ENCODE measurements around the gene SLAMF6.

SLAMF6 gene

GRCh38 chr1:160540859-160541233, 17.8 kb upstream of the SLAMF6 start:
- no peak for DNase-seq
- no peak for TF ChIP-seq CTCF (IDR thresholded peaks at IDR 0.05; ENCODE audit: low read depth, low read length)
- Histone ChIP-seq H3K27ac (no peak overlapping the region), H3K4me3 (ENCODE audit: low read depth, low read length) (no peak overlapping the region), H3K36me3 (no peaks in the 10 kb centered on the region), H3K9me3 (ENCODE audit: severe bottlenecking) (peaks cover 2% of the 10 kb centered on the region), H3K27me3 (ENCODE audit: insufficient read depth, low read depth, severe bottlenecking) (peaks cover 80% of the 10 kb centered on the region)

DNA sequence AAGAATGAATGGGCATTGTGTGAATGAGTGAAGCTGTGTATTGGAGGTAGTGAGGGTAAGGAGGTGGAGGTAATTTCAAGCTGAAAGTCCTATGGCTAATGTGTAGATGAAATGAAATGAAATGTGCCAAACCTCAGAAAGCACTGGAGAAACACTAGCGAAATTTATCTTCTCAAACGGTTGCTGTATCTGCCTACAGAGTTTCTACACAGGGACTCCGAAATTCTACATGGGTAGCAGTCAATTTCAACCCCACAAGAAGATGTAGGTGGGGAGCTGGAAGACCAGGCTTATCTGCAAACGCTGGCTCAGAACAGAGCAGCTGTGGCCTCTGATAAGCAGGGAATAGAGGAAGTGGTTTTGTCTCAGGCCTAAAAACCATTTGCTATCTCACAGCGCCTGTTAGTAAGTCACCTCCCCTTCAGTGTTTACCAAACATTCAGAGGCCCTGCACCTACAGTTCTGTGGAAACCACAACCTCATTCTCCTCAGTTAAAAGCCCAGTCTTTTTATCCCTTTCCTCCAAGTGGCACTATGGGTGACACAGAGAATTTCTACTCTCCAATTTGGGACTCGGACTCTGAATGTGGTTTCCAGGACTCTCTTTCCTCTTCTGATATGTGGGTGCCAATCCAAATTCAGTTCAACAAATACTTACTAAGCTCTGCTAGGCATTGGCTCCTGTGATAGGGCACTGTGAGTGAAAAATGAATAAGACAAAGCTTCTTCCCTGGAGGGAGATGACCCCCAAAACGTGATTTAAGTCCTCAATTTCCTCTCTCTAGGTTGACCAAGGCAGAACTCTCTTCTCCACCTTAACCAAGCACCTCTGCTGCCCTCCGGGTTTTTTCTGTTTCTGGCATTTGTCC, 17.2 kb upstream of the SLAMF6 start:
- Histone ChIP-seq H3K4me3 (ENCODE audit: low read depth, low read length) (no peak overlapping the region), H3K9me3 (ENCODE audit: severe bottlenecking) (peaks cover 5% of the 10 kb centered on the region), H3K36me3 (no peaks in the 10 kb centered on the region), H3K27ac (no peak overlapping the region), H3K27me3 (ENCODE audit: insufficient read depth, low read depth, severe bottlenecking) (peaks cover 76% of the 10 kb centered on the region)
- DNase-seq = no peak
- no peak for TF ChIP-seq CTCF (IDR thresholded peaks at IDR 0.05; ENCODE audit: low read depth, low read length)

GRCh38 chr1:160539684-160539989, 16.6 kb upstream of the SLAMF6 start:
- Histone ChIP-seq H3K27me3 (ENCODE audit: insufficient read depth, low read depth, severe bottlenecking) (peaks cover 70% of the 10 kb centered on the region), H3K27ac (no peak overlapping the region), H3K36me3 (no peaks in the 10 kb centered on the region), H3K9me3 (ENCODE audit: severe bottlenecking) (peaks cover 11% of the 10 kb centered on the region), H3K4me3 (ENCODE audit: low read depth, low read length) (no peak overlapping the region)
- no peak for DNase-seq
- no peak for TF ChIP-seq CTCF (IDR thresholded peaks at IDR 0.05; ENCODE audit: low read depth, low read length)

GRCh38 chr1:160538985-160539651, 16.1 kb upstream of the SLAMF6 start:
- Histone ChIP-seq H3K27me3 (ENCODE audit: insufficient read depth, low read depth, severe bottlenecking) (peaks cover 65% of the 10 kb centered on the region), H3K9me3 (ENCODE audit: severe bottlenecking) (peaks cover 12% of the 10 kb centered on the region), H3K27ac (no peak overlapping the region), H3K36me3 (no peaks in the 10 kb centered on the region), H3K4me3 (ENCODE audit: low read depth, low read length) (no peak overlapping the region)
- no peak for TF ChIP-seq CTCF (IDR thresholded peaks at IDR 0.05; ENCODE audit: low read depth, low read length)
- DNase-seq = no peak

- no peak overlapping the region for H3K4me3 ChIP-seq (ENCODE audit: low read depth, low read length)
- no peak for TF ChIP-seq CTCF (IDR thresholded peaks at IDR 0.05; ENCODE audit: low read depth, low read length)
- peaks cover 14% of the 10 kb centered on the region for H3K9me3 ChIP-seq (ENCODE audit: severe bottlenecking)
- peaks cover 73% of the 10 kb centered on the region for H3K27me3 ChIP-seq (ENCODE audit: insufficient read depth, low read depth, severe bottlenecking)
- H3K36me3 ChIP-seq = no peaks in the 10 kb centered on the region
- H3K27ac ChIP-seq = no peak overlapping the region
- no peak for DNase-seq
Measured at GRCh38 chr1:160537714-160538665, 14.9 kb upstream of the SLAMF6 start.

Data from WERI-Rb-1 (cell line).